Measurements from ENCODE around the gene MYL12A.

GRCh38 chr18:3283908-3284307, 36.3 kb downstream of the MYL12A start:
- TF ChIP-seq POLR2AphosphoS5 (IDR thresholded peaks at IDR 0.05; ENCODE audit: low read depth, low read length): no peak
- no peak for TF ChIP-seq REST (IDR thresholded peaks at IDR 0.05; ENCODE audit: insufficient read depth in 1 of 2, low read depth in 2 of 2, low read length in 2 of 2)
